ENCODE measurements around the gene NR1H4.

DNA sequence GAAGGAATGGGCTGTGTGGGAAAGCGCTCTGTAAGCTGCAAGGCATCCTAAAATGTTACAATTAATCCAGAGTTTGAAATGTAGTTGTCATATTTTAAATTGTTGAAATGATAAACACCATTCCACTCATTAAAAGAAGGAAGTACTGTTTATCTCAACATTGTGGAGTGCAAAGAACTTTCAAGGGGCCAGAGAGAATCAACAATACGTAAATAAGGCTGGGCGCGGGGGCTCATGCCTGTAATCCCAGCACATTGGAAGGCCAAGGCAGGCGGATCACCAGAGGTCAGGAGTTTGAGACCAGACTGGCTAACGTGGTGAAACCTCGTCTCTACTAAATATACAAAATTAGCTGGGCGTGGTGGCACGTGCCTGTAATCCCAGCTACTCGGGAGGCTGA lies 24.5 kb downstream of the NR1H4 start:
- TF ChIP-seq, protein P1, sequence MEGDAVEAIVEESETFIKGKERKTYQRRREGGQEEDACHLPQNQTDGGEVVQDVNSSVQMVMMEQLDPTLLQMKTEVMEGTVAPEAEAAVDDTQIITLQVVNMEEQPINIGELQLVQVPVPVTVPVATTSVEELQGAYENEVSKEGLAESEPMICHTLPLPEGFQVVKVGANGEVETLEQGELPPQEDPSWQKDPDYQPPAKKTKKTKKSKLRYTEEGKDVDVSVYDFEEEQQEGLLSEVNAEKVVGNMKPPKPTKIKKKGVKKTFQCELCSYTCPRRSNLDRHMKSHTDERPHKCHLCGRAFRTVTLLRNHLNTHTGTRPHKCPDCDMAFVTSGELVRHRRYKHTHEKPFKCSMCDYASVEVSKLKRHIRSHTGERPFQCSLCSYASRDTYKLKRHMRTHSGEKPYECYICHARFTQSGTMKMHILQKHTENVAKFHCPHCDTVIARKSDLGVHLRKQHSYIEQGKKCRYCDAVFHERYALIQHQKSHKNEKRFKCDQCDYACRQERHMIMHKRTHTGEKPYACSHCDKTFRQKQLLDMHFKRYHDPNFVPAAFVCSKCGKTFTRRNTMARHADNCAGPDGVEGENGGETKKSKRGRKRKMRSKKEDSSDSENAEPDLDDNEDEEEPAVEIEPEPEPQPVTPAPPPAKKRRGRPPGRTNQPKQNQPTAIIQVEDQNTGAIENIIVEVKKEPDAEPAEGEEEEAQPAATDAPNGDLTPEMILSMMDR (IDR thresholded peaks at IDR 0.05; ENCODE audit: insufficient read depth, low read depth, low read length), result no peak
- TF ChIP-seq EZH2 (IDR thresholded peaks at IDR 0.05; ENCODE audit: insufficient read depth, low read length), result no peak

All from astrocyte (in vitro differentiated cells and primary cell).